Stimulated activated CD4-positive, alpha-beta T cell treated with anti-CD3 and anti-CD28 coated beads, TNF-alpha, amount 100 ng/mL, for 4 hours (primary cell): ENCODE results near the gene MSL1.
"Not testable (repeated sequence)": the region's sequence is repeated elsewhere in the genome, so short reads cannot be mapped to it uniquely, and the experiment has no call there.

ENCODE experiments used
- DNase-seq, 3 experiments: peaks; one replicate each; pipeline ENCODE4 v3.0.0-alpha.2; 2020; ENCODE audit warnings: low read depth in 3 of 3

MSL1 gene

DNA sequence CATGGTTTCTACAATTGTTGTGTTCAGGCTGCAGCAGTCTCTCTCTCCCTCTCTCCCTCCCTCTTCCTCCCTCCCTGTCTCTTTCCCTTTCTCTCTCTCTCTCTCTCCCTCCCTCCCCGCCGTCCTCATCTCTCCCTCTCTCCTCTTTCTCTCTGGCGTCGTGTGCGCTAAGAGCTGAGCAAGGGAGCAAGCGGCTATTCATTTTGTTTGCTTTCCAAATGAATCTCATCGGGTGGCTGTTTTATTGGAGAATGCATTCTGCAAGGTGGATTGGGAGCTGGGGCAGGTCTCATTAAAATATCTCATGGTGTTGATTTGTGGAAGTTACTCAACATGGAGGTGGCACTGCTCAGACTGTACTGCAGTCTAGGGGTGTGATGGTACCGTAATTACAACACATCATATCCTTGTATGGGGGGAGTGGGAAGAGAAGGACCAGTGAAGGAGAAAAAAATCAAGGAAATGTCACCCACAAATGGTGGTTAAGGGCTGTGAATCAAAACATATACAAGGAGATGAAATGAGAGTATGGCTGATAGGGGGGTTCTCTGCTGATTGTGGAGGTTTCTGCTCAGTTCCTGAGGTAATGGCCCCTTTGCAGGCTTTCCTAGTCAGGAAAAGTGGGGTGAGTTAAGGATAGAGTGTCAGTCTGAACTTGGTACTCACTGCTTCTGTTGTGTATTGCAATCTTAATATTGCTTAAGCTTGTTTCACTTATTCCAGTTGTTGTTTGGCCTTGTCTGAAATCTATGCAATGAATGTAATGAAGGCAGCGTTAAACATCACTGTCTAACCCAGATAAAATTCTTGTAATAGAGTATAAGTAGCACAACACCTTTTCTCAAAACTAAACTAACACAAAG is 2.7 kb downstream of the MSL1 start:
- DNase-seq = no peak

DNA sequence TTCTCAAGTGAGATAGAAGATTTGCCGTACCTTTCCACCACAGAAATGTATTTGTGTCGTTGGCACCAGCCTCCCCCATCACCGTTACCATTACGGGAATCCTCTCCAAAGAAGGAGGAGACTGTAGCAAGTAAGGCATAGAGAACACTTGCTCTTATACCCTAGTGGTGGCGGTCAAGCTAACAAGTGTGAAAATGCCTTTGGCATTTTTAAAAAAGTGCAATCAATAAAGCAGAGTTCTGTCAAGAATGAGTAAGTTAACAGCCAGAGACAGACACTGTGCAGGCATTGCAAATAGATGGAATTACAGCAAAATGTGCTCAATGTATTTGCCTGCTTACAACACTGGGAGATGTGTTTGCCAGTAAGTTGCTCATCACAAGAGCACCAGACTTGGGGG is 7.7 kb downstream of the MSL1 start:
- no peak for DNase-seq

DNA sequence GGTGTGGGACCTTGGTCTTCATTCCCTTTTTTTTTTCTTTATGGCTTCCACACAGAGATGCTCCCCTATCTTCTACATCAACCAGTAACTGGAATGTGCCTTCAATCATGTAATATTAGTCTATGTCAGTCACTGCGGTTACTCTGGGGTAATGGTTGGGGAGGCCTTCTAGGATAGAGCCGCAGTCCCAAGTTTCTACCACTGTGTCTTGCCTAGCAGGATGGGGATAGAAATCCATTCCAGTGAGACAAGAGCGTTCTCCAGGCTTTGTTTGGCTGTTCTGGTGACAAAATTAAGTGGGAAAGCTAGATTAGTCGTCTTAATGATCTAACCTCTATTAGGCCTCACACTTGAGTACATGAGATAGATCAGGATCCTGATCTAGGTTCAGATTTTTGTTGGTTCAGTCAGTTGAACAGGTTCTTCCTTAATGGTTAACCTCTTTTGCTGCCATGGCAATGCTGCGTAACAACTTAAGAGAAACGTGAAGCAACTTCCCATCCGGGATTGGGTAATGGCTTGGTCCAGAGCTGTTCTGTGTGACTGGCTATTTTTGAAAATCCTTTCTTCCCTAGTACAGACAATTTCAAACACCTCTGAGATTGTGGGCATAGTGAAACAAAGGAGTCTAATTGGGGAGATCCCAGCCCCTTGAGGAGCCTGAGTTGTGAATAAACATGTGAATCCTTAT is 8.7 kb downstream of the MSL1 start:
- DNase-seq = no peak

DNA sequence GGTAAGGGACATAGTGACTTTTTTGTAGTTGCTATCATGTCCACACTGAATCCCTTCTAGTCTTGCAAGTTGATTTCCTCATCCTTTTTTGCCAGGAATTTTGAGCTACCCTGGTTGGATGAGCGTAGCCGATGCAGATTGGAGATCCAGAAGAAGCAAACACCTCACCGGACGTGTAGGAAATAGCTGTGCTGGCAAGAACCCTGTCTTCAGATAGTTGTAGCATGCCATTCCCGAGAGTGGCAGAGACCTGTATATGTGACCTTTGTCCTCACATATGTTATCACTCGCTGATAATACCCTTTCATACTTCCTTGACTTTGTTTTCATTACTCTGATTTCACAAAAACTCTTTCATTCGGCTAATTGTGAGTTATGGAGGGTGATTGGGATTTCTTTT is 12.4 kb downstream of the MSL1 start:
- no peak for DNase-seq

- DNase-seq = no peak
These were observed 14.0 kb downstream of the MSL1 start for GRCh38 chr17:40135817-40136216.

- DNase-seq = no peak
These were observed 17.8 kb downstream of the MSL1 start for GRCh38 chr17:40139566-40140058.

DNA sequence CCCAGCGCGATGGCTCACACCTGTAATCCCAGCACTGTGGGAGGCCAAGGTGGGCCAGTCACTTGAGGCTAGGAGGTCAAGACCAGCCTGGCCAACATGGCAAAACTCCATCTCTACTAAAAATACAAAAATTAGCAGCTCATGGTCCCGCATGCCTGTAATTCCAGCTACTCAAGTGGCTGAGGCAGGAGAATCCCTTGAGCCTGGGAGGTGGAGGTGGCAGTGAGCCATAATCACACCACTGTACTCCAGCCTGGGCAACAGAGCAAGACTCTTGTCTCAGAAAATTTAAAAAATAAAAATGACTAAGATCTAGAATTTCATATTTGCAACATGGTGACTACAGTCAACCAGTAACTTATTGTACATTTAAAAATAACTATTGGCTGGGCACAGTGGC is 21.4 kb downstream of the MSL1 start:
- DNase-seq = not testable (repeated sequence)

- no peak for DNase-seq
These were observed 23.7 kb downstream of the MSL1 start for GRCh38 chr17:40145476-40145875.

GRCh38 chr17:40148527-40148926 is 26.8 kb downstream of the MSL1 start:
- DNase-seq = no peak

- no peak for DNase-seq
These were observed 28.5 kb downstream of the MSL1 start for GRCh38 chr17:40150276-40150675.

- no peak for DNase-seq
These were observed 29.7 kb downstream of the MSL1 start for GRCh38 chr17:40151414-40151963.

GRCh38 chr17:40153603-40154236 is 31.9 kb downstream of the MSL1 start:
- DNase-seq = no peak

- no peak for DNase-seq
These were observed 36.2 kb downstream of the MSL1 start for GRCh38 chr17:40157973-40158372.

GRCh38 chr17:40158438-40159013 is 36.8 kb downstream of the MSL1 start:
- DNase-seq = no peak

DNA sequence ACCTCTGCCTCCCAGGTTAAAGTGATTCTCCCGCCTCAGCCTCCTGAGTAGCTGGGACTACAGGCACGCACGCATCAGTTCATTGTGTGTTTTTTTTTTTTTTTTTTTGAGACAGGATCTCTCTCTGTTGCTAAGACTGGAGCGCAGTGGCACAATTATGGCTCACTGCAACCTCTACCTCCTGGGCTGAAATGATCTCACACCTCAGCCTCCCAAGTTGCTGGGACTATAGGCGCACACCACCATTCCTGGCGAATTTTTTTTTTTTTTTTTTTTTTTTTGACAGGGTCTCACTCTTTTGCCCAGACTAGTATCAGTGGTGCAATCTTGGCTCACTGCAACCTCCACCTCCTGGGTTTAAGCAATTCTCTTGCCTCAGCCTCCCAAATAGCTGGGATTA is 37.7 kb downstream of the MSL1 start:
- DNase-seq = no peak

DNA sequence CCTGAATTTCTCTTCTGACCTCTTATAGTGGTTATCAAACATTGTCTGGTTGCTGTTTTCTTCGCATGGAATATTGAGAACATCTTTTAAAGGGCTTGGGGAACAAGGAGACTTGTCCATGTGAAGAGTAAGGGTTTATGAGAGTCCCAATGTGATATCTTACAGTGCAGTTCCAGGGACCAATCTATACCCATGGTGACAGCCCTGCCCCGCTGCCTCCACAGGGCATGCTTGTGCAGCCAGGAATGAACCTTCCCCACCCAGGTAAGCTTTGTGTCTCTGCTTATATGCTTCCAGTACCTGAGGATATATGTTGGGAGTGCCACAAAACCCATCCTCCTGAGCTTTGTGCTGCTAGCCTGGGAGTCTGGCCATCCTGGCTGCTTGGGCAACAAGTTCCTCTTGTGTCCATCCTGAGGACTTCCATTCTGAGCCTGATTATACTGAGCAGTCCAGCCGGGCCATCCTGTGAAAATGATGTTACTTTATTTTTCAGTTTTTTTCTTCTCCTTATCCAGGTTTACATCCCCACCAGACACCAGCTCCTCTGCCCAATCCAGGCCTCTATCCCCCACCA is 46.0 kb downstream of the MSL1 start:
- no peak for DNase-seq

DNA sequence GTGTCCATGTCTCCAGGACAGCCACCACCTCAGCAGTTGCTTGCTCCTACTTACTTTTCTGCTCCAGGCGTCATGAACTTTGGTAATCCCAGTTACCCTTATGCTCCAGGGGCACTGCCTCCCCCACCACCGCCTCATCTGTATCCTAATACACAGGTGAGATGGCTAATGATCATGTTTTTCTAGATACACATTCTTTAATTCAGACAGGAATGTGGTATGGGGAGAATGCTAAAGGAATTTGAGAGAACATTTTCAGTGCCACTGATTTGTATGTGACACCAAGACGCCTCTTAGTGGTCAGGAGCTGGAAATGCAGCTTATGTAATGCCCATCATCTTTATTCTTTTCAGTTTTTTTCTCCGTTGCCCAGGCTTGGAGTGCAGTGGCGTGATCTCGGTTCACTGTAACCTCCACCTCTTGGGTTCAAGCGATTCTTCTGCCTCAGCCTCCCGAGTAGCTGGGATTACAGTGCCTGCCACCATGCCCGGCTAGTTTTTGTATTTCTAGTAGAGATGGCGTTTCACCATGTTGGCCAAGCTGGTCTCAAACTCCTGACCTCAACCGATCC is 46.6 kb downstream of the MSL1 start:
- peak in 1 of 3 experiments; percentile 27 for DNase-seq

DNA sequence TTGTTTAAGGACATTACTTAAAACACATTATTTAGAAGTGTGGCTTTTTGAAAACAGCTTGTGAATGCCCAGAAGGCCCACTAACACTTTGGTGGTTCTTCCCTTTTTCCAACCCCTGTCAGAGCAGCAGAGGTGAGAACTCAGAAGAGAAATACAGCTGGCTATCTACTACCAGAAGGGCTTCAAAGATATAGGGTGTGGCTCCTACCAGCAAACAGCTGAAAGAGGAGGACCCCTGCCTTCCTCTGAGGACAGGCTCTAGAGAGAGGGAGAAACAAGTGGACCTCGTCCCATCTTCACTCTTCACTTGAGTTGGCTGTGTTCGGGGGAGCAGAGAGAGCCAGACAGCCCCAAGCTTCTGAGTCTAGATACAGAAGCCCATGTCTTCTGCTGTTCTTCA is 48.6 kb downstream of the MSL1 start:
- DNase-seq = no peak

- DNase-seq = no peak
These were observed 50.0 kb downstream of the MSL1 start for GRCh38 chr17:40171750-40172149.

- no peak for DNase-seq
These were observed 51.5 kb downstream of the MSL1 start for GRCh38 chr17:40173091-40173777.

GRCh38 chr17:40173778-40174135 is 52.0 kb downstream of the MSL1 start:
- DNase-seq = no peak
